Heart right ventricle (tissue), 16 donors: ENCODE measurements around the gene RUNX1. TPM values are rescaled to one million over a fixed set of nuclear protein-coding genes. Genes with fewer than 3 reads are reported as not detected.

Experiments used
- ATAC-seq, 8 donors: fragments of 200-7000 bp; cut with Tn5 transposase; one replicate each; pipeline ENCODE4 v1.9.1; 2020; ENCODE audit warnings: mild to moderate bottlenecking in 8 of 8, moderate library complexity in 8 of 8, moderate number of reproducible peaks in 1 of 8
- DNase-seq, 2 donors: peaks; one replicate each; pipeline ENCODE4 v3.0.0-alpha.2; 2020
- H3K27ac ChIP-seq, 10 donors: fragments of 200-600 bp; sonication (generic) in 2 of 10; one replicate each; pipeline versions ENCODE4 v1.5.0 to v1.8.0; 2020 to 2022; ENCODE audit warnings: mild to moderate bottlenecking in 3 of 10
- H3K27me3 ChIP-seq, 7 donors: fragments of 200-600 bp; one replicate each; pipeline ENCODE4 v1.8.0; 2021 to 2022; ENCODE audit warnings: mild to moderate bottlenecking in 2 of 7
- H3K36me3 ChIP-seq, 9 donors: fragments of 200-600 bp; sonication (generic) in 1 of 9; one replicate each; pipeline versions ENCODE4 v1.5.0 to v1.8.0; 2020 to 2022; ENCODE audit warnings: mild to moderate bottlenecking in 2 of 9
- H3K4me1 ChIP-seq, 9 donors: fragments of 200-600 bp; sonication (generic) in 1 of 9; one replicate each; pipeline versions ENCODE4 v1.5.0 to v1.8.0; 2020 to 2022; ENCODE audit warnings: mild to moderate bottlenecking in 4 of 9
- H3K4me3 ChIP-seq, 10 donors: fragments of 200-600 bp; sonication (generic) in 2 of 10; one replicate each; pipeline versions ENCODE4 v1.5.0 to v1.8.0; 2020 to 2022; ENCODE audit warnings: mild to moderate bottlenecking in 7 of 10, moderate library complexity in 2 of 10
- H3K9me3 ChIP-seq, 11 donors: fragments of 200-600 bp in 10 of 11; sonication (generic) in 2 of 11; one replicate each; pipeline versions ENCODE4 v1.5.0 to v1.8.0; 2013 to 2022; ENCODE audit warnings: mild to moderate bottlenecking in 2 of 11, control low read depth in 1 of 11, moderate library complexity in 1 of 11
- CTCF ChIP-seq, 9 donors: fragments of 200-600 bp; sonication (generic) in 2 of 9; IDR thresholded peaks; one replicate each; pipeline versions ENCODE4 v1.5.0 to v1.8.0; 2021 to 2022; ENCODE audit warnings: antibody characterized with exemption in 9 of 9, mild to moderate bottlenecking in 5 of 9, moderate library complexity in 1 of 9
- WGBS, 2 donors: extraction: QIAGEN DNeasy Blood & Tissue Kit; methylation state at CpG; one replicate each; pipeline ENCODE4 v1.1.7; 2013; ENCODE audit warnings: inconsistent platforms in 1 of 2; 5-methylcytosine and 5-hydroxymethylcytosine counted together
- intact Hi-C, 10 donors: fragments of 100-400 bp; cut with DNase I; formaldehyde crosslinking; loops; one replicate each; pipeline versions ENCODE4 v1.11.1 to v1.14.2; 2022
- polyA plus RNA-seq, 2 donors: library from polyadenylated mRNA; stranded (reverse); fragments of 200-250 nt; gene quantifications; one replicate each; pipeline ENCODE4 v1.2.3, GENCODE V29; 2013
- total RNA-seq, 10 donors: library from RNA; stranded (reverse); fragmentation: NEBNext Ultra II Directional in 3 of 10; extraction: Animal tissue kit (Norgen Biotek cat#: 25700) in 3 of 10; gene quantifications; one replicate each; pipeline versions ENCODE4 v1.2.1 to v1.2.4, GENCODE V29; 2021 to 2023
- donor health status: Arrhythmogenic right ventricular cardiomyopathy.
- donor health status: ischemic (EF 13 %, LVEDD 7.1; RV severe dilation, severe dysfunction).
- donor health status: healthy with polysubstance abuse.
- donor health status: DM: no; HTN: yes; CAD: no.
- donor health status: DM: no; HTN: no; CAD: no.
- donor health status: ischemic (EF 25% LVEDD 6.9; RV normal size, moderate dysfunction).
- donor health status: ischemic (EF 25% LVEDD 5.7; RV mildly dilated, moderate dysfunction).
- donor health status: healthy.
- donor health status: DM: yes; HTN: yes; CAD: no.
- donor health status: Ischemic cardiomyopathy.
- donor health status: ischemic (EF 35%, LVEDD 5.7; RV mildly dilated, moderate dysfunction).
- donor health status: nonischemic (EF 11% LVEDD 7.7; RV severe dilation, severe dysfunction).
- donor health status: DM: yes; HTN: yes; CAD: no.
- donor health status: PGD.
- donor health status: ischemic (EF 29% LVEDD 5.4; RV normal size, mild dysfunction).
- donor health status: nonischemic (EF 23%, LVEDD 6.1; RV moderate dilation, normal function).

RUNX1 gene
- total and polyA plus RNA-seq, 12 donors = 0.88 to 29.3 (median 3.5) TPM

DNA sequence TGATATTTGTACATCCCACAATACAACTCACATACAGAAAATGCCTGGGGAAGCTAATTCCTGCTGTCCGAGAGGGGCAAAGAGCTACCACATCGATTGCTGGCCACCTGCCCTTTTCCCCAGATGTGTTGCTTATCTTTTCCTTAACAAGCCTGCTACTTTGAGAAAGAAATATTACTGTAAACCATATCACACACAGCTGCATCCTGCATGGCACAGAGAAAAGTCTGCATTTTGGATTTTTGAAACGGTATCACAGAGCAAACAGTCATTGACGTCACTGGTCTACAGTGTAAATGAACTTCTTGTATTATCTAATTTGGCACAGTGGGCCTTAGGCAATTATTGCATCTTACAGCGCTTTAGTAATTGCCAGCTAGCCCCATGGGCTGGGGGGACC lies 215.6 kb downstream of the RUNX1 start:
- H3K4me3 ChIP-seq = no peak overlapping the region
- DNase-seq (no peak), ATAC-seq (no peak)
- 56 to 65% methylated on average over 5 of the region's 5 CpGs for WGBS, 2 donors
- H3K36me3 ChIP-seq = peaks cover 0 to 93% (median 0%) of the 10 kb centered on the region in 9 donors
- TF ChIP-seq CTCF (IDR thresholded peaks at IDR 0.05) = no peak
- intact Hi-C loops = no loop called here
- H3K27me3 ChIP-seq = peaks cover 0 to 6% (median 0%) of the 10 kb centered on the region in 7 donors
- H3K4me1 ChIP-seq = peaks cover 0 to 83% (median 0%) of the 10 kb centered on the region in 9 donors
- H3K9me3 ChIP-seq = no peaks in the 10 kb centered on the region
- no peak overlapping the region for H3K27ac ChIP-seq

- Histone ChIP-seq H3K9me3 (peaks cover 0 to 19% (median 0%) of the 10 kb centered on the region in 11 donors), H3K27me3 (no peaks in the 10 kb centered on the region), H3K4me3 (no peak overlapping the region), H3K4me1 (peaks cover 0 to 88% (median 0%) of the 10 kb centered on the region in 9 donors), H3K27ac (peak overlapping the region in 1 of 10 donors; percentile 32), H3K36me3 (peaks cover 0 to 99% (median 0%) of the 10 kb centered on the region in 9 donors)
- TF ChIP-seq CTCF (IDR thresholded peaks at IDR 0.05) = no peak
- DNase-seq (no peak), ATAC-seq (no peak)
- intact Hi-C loops = no loop called here
- 84 to 85% methylated on average over 12 of the region's 12 CpGs for WGBS, 2 donors
Measured at GRCh38 chr21:34830386-34831170, 218.5 kb downstream of the RUNX1 start.

- Histone ChIP-seq H3K9me3 (peaks cover 0 to 19% (median 0%) of the 10 kb centered on the region in 11 donors), H3K27me3 (no peaks in the 10 kb centered on the region), H3K27ac (peak overlapping the region in 1 of 10 donors; percentile 67), H3K4me1 (peaks cover 0 to 80% (median 0%) of the 10 kb centered on the region in 9 donors), H3K36me3 (peaks cover 0 to 99% (median 0%) of the 10 kb centered on the region in 9 donors), H3K4me3 (no peak overlapping the region)
- intact Hi-C loops = no loop called here
- ATAC-seq (no peak), DNase-seq (no peak)
- no peak for TF ChIP-seq CTCF (IDR thresholded peaks at IDR 0.05)
- 81 to 82% methylated on average over 5 of the region's 5 CpGs for WGBS, 2 donors
Measured at GRCh38 chr21:34827445-34828235, 221.5 kb downstream of the RUNX1 start.

- peak in 1 of 8 donors; percentile 60 for ATAC-seq
- Histone ChIP-seq H3K4me1 (peaks cover 0 to 74% (median 0%) of the 10 kb centered on the region in 9 donors), H3K9me3 (peaks cover 0 to 19% (median 0%) of the 10 kb centered on the region in 11 donors), H3K4me3 (no peak overlapping the region), H3K27me3 (peaks cover 0 to 1% (median 0%) of the 10 kb centered on the region in 7 donors), H3K27ac (peak overlapping the region in 1 of 10 donors; percentile 67), H3K36me3 (peaks cover 0 to 99% (median 0%) of the 10 kb centered on the region in 9 donors)
- whole genome bisulfite sequencing, 2 donors = 82% methylated on average over 3 of the region's 3 CpGs
- intact Hi-C loops = no loop called here
- DNase-seq = no peak
- TF ChIP-seq CTCF (IDR thresholded peaks at IDR 0.05) = no peak
Measured at GRCh38 chr21:34826836-34827235, 222.3 kb downstream of the RUNX1 start.
